ENCODE measurements around the gene INKA1.

GRCh38 chr3:49793486-49794085 is 9.5 kb upstream of the INKA1 start:
- no peak for TF ChIP-seq CTCF (IDR thresholded peaks at IDR 0.05; ENCODE audit: poor library complexity, severe bottlenecking)
- TF ChIP-seq EP300 (conservative IDR thresholded peaks at IDR 0.05; ENCODE audit: poor library complexity, severe bottlenecking): no peak
- no peak for TF ChIP-seq REST (IDR thresholded peaks at IDR 0.05; ENCODE audit: borderline replicate concordance)
- no peak for TF ChIP-seq EZH2 (IDR thresholded peaks at IDR 0.05; ENCODE audit: borderline replicate concordance, insufficient read depth, low read length, poor library complexity, severe bottlenecking)
- no peak for TF ChIP-seq POLR2AphosphoS5 (IDR thresholded peaks at IDR 0.05)
- no peak for TF ChIP-seq MXI1 (conservative IDR thresholded peaks at IDR 0.05; ENCODE audit: poor library complexity, severe bottlenecking)
- no peak for TF ChIP-seq TAF1 (IDR thresholded peaks at IDR 0.05; ENCODE audit: low read depth)
